HG03575 (cell line): Measurements from ENCODE around the gene COMT.

Experiments used
- ATAC-seq: cut with Tn5 transposase; IDR thresholded peaks from one replicate; pipeline ENCODE4 v1.9.1; 2021; ENCODE audit not compliant: unreplicated experiment, insufficient number of reproducible peaks, low FRiP score; ENCODE audit errors: extremely low read depth

Gene COMT

DNA sequence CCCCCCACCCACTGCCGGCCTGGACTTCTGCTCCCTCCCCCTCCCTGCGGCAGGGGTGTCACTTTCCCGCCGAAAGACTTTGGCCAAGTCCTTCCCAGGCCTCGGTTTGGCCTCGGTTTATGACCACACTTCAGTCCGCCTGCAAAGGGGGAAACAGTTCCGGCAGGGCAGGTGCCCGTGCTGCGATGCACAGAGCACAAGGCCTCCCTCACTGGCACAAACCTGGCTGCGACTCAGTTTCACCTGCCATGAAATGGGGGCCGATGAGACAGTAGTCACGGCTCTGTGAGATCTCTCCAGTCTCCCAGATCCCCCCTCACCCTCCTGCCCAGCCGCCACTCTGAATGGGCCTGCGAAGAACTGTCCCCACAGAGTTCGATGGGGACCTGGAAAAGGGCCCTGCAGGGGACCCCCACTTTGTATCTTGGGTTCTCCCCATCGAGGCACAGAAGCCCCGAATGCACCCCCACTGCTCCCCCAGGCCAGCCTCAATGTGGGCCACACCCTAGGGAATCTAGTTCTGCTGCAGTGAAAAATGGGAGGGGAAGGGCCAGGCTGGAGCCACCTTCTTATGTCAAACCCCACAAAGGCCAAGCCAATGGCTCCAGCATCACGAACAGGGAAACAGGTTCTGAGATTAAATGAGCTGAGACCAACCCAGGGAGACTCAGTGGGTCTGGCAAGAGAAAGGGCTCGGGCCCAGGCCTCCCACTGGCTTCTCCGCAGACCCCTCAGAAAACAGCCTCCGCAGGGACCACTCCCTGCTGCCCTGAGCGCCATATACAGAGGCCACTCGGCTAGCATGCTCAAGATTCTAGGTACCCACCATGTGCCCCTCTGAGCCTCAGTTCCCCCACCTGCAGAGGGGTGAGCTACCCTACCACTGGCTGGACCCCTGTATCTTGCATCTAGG, 46.1 kb downstream of the COMT start:
- no peak for ATAC-seq

DNA sequence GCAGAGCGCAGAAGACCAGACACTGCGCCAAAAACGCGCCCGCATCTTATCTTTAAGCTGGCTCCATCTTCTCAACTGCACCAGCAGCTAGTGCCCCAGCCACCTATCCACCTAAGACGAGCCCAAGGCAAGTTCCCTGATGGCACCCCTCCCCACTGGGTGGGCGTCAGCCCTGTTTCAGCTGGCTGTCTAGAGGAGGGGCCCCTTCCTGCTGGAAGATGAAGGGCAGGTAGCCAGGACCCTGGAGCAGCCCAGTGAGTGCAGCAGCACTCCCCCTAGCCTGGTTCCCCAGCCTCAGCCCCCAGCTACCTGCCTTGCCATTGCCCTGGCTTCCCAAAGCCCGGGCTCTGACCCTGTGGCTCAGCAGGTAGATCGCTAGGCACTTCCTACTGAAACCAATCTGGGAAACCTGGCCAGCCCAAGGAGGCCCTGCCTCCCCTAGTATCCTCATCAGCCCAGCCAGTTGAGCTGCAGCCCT, 46.8 kb downstream of the COMT start:
- ATAC-seq: no peak

DNA sequence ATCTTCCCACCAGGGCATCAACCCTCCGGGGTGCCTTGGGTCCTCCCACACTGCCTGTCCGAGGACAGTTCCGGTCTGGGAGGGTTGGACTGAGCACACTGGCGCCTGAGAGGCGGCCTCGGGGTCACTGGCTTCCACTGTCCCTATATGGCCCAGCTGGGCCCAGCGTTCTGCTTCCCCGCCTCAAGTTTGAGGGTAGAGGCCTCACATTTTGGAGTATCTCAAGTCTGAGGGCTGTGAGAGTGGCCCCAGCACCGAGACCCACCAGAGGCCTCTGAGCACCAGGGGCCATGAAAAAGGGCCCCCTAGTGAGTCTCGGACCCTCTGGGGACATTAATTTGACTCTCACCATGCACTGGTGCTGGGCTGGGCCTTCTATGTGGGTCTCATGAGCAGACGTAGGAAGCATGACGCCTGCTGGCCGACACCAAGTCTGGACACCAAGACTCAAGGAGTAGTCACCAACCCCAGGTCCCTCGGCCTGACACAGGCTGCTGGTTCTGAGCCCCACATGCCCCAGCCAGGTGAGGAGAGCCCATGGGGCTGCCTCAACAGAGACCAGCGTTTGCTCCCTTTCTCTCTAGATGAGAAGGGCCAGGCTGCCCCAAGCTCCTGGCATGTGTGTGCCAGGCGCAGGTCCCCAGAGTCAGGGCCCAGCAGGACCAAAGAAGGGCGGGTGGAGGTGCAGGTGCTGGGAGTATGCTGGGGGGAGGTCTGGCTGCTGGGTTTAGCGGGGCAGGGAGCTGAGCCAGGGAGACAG, 47.6 kb downstream of the COMT start:
- no peak for ATAC-seq

DNA sequence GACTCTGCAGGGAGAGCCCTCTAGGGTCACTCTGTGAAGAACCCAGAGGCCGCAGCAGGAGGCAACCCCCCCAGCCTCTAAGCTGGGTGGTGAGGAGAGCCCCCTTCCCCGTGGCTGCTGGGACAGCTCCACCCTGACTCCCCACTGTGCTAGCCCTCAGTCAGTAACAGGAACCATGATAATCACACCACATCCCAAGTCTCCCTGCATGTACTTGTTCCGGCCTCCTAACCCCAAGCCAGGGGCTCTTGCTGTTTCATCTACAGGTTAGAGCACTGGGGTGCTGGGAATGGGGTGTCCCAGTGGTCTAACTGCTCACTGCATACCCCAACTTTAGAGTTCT, 48.1 kb downstream of the COMT start:
- ATAC-seq: no peak

DNA sequence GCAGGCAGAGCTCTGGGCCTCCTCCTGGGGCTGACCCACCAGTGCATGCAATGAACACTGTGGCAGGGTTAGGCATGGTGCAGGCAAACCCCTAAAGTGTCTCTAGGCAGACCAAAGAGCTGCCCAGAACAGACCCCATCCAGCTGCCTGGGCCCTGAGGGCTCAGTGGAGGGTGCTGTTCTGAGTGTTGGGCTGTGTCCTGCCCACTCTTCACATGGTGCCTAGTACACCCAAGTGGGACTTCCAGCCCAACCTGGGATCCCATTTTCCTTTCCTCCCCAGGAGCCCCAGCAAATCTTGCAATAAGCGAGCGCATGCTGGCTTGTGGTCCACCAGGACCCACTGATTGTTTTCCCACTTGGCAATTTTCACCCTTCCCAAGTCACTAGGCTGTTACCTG, 48.6 kb downstream of the COMT start:
- no peak for ATAC-seq

DNA sequence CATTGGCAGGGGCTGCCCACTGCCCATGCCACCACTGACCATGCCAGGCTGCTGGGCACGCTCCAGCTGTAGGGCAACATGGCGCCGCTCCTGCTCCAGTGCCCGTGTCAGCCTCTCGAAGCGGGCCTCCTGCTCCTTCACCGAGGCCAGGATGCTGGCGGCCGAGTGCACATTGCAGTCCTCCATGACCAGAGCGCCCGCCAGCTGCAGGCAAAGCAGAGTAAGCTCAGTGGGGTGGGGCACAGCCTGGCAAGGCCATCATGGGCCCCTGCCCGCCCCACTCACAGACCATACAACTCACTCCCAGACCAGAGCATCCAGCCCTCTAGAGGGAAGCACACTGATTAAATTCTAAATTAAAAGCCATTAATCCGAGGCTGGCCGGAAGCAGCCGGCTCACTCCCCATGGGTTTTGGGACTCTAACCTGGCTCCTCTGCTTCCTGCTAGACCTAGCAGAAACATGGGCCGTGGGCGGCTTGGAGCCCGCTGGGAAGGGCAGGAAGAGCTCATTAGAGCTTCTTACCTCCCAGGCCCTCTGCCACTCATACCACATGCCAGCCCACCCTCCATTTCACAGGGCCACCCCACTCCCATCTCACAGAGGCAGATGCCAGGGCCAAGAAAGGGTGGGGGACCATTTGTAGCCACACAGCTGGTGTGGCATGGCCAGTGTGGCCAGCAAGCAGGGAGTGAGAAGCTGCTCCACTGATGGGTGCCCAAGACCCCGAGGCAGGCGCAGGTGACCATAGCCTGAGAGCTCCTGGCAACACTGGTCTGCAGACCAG, 49.2 kb downstream of the COMT start:
- no peak for ATAC-seq

DNA sequence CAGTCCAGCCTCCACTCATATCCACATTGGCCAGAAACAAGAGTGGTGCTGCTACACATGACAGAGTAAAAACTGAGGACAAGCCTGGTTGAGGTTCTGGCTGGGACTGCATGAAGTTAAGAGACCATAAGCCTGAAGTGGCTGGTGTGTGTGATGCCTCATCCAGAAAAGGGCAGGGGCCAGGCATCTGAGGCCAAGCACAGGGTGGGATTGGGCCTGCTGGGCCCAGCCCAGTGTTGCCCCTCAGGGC, 49.7 kb downstream of the COMT start:
- no peak for ATAC-seq

DNA sequence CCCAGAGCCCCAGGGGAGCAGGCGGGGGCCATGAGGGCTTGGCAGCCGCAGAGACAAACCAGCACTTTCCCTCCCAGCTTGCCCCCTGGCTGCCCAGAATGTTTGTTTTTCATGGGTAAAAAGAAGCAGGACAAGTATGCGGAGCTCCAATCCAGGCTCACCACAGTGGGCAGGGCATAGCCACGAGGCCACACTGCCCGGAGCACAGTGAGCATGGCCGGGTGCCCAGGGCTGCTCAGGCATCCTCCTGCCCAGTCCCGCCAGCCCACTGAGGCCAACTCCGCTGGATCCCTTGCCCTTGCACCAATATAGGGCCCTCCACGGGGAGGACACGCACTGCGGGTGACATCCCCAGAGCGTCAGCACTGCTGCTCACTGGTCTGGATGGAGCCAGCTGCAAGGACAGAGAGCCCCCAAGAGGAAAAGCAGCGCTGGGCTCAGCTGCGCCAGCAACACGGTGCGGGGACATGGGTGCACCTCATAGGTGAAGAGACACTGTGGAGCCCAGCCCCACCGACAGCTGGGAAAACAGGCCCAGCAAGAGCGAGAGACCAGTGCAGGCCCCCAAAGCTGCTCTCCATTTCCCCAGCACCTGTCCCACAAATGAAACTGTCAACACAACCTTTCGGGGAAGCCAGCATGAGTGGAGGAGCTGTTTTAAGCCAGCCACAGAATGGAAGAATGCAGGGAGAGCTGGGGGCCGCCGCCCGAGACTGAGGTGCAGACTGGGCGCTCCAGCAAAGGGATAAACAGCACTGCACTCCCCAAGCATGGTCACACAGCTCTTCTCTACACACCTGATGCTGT, 50.3 kb downstream of the COMT start:
- ATAC-seq: no peak

DNA sequence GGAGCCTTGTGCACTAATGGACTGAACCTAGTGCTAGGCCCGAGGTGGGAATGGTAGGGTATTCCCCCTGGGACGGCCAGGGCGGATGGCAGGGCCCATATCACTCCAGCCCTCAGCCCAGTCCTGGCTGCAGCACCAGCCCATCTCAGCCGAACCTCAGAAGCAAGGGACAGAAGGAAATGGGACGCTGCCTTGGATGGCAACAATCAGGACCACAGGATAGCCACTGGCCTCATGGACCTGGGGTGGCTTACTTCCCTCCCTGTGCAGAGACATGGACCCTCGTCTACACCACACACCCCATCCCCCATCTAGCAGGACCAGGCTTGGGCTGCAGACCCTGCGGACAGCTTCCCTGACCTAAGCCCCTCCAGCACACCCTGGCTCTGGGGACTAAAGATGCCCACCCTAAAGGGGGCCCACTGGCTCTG, 50.9 kb downstream of the COMT start:
- ATAC-seq: no peak

DNA sequence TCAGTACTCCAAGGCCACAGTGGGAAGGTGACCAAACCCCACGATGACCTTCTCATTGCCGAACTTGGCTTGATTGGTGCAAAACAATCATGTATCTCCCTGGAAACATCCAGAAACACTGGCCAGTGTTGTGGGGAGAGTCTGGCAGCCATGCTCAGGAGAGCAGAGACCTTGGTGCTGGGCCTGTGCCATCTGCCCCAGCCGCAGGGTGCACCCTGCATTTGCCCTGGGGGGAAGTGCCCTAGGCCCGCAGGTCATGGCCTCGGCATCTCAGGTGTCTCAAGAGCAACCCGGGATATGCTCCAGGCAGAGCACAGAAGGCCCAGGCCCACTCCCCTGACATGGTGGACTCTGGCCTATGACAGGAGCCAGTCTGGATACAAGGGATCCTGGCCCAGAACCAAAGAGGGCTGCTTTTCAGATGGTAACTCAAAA, 51.4 kb downstream of the COMT start:
- no peak for ATAC-seq

DNA sequence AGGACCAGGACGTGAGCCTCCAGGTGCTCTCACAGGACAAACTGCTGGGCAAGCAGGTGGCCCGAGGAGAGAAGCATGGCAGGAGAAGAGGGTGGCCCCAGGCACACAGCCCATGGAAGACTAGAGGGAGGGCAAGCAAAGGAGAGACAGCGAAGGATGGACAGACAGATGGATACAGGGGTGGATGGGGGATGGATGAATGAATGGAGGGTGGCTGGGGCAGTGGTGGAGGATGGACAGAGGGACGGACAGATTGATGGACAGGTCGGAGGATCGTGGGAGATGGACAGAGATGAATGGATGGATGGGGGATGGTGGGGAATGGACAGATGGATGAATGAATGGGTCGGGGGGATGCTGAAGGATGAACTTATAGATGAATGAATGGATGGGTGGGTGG, 52.4 kb downstream of the COMT start:
- ATAC-seq: no peak

DNA sequence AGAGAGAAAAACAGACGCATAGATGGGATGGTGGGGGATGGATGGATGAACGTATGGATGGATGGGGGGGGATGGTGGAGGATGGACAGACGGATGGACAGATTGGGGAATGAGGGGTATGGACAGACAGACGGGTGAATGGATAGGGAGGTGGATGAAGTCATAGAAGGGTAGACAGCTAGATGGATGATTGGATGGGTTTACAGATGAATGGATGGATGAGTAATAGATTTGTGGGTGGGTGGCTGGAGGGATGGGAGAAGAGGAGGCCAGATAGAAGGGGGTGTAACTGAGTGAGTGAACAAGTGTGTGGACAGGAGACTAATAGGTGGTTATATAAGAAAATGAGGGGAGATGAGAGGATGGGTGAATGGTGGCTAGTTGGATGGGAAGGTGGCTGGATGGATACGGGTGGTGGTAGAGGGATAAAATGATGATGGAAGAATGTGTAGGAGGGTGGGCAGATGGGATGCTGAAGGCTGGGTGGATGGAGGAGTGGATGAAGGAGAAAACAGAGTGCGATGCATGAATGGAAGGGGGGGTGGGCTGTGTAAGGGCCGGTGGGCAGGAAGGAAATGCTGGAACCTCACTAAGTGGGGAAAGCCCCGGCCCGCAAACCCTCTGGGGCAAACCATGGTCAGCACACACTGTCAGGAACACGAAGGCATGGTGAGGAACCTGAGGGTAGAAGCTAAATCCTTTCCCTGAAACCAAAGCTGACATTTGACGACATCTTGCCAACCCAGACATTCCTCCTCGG, 53.5 kb downstream of the COMT start:
- no peak for ATAC-seq

DNA sequence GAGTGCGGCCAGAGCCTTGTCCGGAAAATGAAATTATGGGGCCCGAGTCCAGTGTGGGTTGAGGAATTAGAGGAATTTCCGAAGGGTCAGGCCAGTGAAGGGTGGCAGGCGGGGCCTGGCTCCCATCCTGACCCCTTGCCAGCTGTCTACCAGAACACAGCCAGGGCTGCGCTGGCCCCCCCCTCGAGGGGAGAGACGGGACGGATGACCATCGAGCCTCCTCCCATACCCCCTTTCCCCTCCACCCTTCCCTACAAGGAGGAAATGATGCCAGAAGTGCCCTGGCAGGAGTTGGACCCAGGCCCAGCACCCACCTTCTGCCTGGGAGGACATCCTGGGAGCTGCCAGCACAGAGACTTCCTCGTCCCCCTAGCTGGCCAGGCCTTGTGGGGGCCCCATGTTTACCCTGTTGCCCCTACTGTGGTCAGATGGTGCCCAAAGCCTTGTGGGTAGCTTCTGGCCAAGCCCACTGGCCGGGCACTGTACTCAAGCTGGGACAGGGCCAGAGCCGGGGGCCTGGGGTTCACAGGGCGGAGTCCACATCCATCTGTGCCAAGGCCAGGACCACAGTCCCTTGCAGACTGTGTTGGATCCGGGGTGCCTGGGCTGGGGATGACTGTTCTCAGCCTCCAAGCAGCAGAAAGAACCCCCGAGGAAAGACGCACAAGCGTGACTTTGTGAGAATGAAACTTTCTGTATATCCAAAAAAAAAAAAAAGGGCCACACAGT, 54.2 kb downstream of the COMT start:
- ATAC-seq: no peak

DNA sequence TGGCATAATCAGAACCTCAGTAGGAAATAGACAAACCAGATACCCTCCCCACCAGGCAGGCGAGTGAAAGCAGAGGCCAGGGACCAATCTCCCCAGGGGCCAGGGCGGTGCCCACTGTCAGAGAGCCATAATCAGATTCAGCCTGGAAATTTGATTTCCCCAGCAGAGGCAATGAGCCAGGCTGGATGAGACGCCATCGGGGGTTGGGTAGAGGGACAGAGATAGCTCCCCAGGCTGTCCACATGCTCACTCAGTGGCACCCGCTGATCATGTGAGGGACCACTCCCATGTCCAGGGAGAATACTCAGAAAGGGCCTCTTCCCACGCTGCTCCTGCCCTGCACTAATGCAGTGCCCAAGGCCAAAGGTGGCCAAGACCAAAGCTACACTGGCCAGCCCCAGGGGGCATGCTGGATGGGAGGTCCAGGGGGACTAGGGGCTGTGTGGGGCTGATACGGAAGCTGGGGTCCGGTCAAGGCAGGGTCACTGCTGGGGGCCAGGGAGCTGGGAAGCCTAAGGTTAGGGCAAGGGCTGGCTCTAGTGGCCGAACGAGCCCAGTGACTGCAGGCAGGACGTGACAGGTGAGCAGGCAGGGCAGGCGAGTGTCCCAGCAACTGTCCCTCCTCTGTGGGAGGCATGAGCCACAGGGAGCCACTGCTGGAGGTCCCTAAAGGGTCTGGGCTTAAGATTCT, 55.3 kb downstream of the COMT start:
- ATAC-seq: no peak

DNA sequence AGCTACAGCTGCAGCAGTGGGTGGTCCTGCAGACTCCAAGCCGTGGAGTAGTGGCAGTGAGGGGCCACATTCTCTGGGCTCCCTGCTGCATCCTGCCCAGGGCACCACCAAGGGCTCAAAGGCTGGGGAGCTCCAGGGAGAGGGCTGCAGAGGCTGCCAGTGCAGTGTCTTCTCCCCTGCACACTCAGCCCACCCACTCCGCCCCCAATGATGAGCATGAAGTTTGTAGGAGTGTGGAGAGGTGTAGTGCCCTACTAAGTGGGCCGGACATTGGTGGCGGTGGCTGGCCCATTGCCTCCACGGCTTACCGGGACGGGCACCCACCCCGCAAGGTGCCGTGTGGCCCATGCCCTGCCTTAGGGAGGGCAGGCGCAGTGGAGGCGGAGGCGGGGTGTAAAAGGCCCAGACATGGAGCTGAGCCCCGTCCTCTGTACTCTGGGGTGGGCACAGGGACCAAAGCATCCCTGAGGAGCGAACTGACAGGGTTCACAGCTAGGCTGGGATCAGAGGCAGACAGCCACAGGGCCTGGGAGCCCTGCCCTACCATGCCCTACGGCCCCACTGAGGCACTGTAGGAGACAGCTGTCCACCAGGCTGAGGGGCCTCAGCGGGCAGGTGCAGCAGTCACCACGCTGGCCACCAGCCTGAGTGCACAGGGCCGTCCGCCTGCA, 56.1 kb downstream of the COMT start:
- no peak for ATAC-seq

DNA sequence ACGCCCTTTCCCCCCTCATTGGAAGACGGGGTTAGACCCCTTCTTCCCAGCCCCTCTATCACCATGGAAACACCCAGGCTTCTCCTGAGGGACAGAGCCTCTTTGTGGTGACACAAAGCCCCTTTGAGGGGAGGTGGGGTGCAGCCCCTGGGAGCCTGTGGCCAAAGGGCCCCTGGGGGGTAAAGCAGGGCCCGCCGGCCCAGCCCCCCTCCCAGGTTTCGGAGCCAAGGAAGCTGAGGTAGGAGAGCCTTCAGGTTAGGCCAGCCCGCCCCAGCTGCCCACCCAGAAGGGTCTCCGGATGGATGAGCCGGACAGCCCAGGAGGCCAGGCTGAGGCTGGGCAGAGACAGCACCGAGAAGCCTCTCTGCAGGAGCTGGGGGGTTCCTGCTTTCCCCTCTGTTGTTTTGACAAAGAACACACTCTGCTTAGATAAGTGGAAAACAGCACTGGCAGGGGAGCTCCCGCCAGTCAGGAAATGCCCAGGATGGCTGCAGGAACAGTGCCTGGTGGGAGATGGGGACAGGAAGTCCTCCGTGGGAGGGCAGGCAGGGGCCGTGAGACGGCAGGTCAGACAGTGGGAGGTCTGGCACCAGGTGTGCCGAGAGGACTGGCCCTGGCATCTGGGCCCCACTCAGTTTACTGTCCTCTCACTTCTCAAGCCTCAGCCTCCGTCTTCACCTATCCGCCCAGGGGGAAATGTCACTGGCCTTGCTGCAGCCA, 56.8 kb downstream of the COMT start:
- ATAC-seq: no peak
